GM23338 (cell line): ENCODE results near the gene MCCC1. TPM values are rescaled to one million over a fixed set of nuclear protein-coding genes. Genes with fewer than 3 reads are reported as not detected.
A peak's percentile ranks its signal among the peaks of the same experiment; 100 is the strongest.

ENCODE experiments used
- ATAC-seq: fragments of 200-7000 bp; cut with Tn5 transposase; 3 replicates; pipeline ENCODE4 v1.9.1; 2020
- DNase-seq: peaks from one replicate; pipeline ENCODE4 v3.0.0-alpha.2; 2015; ENCODE audit warnings: low spot score
- H2AFZ ChIP-seq: fragments of 200-600 bp; sonication (generic); 2 replicates; pipeline ENCODE4 v1.8.0; 2016; ENCODE audit warnings: antibody characterized with exemption, mild to moderate bottlenecking, moderate library complexity
- H3F3A ChIP-seq: fragments of 200-600 bp; sonication (generic); replicated peaks from 2 replicates; pipeline ENCODE4 v1.8.0; 2017; ENCODE audit warnings: antibody characterized with exemption, mixed run types, low read depth
- H3K27ac ChIP-seq: fragments of 200-600 bp; sonication (generic); 2 replicates; pipeline ENCODE4 v1.6.1; 2016; ENCODE audit warnings: low read depth
- H3K27me3 ChIP-seq: fragments of 200-600 bp; sonication (generic); 2 replicates; pipeline ENCODE4 v1.8.0; 2016; ENCODE audit warnings: mild to moderate bottlenecking, mixed run types, moderate library complexity; ENCODE audit not compliant: insufficient read depth
- H3K36me3 ChIP-seq: fragments of 200-600 bp; sonication (generic); 2 replicates; pipeline ENCODE4 v1.8.0; 2016; ENCODE audit warnings: mild to moderate bottlenecking; ENCODE audit not compliant: insufficient read depth
- H3K4me1 ChIP-seq: fragments of 200-600 bp; sonication (generic); 2 replicates; pipeline ENCODE4 v1.8.0; 2016; ENCODE audit warnings: mild to moderate bottlenecking, moderate library complexity; ENCODE audit not compliant: insufficient read depth
- H3K4me2 ChIP-seq: fragments of 200-600 bp; sonication (generic); 2 replicates; pipeline ENCODE4 v1.7.1; 2017; ENCODE audit warnings: mixed run types
- H3K4me3 ChIP-seq: fragments of 200-600 bp; sonication (generic); 2 replicates; pipeline ENCODE4 v1.6.1; 2016; ENCODE audit warnings: mixed run types
- H3K79me2 ChIP-seq: fragments of 200-600 bp; sonication (generic); replicated peaks from 2 replicates; pipeline ENCODE4 v1.8.0; 2017; ENCODE audit warnings: mild to moderate bottlenecking; ENCODE audit not compliant: insufficient read depth
- H3K9me2 ChIP-seq: fragments of 200-600 bp; sonication (generic); 2 replicates; pipeline ENCODE4 v1.8.0; 2017; ENCODE audit not compliant: insufficient read depth
- H4K20me1 ChIP-seq: fragments of 200-600 bp; sonication (generic); replicated peaks from 2 replicates; pipeline ENCODE4 v1.8.0; 2017; ENCODE audit warnings: mild to moderate bottlenecking; ENCODE audit not compliant: insufficient read depth
- H3K27ac Mint-ChIP-seq: 2 replicates; pipeline ENCODE4 v1.8.0; 2020; ENCODE audit warnings: inconsistent platforms, mild to moderate bottlenecking, moderate library complexity, mixed read lengths
- H3K27me3 Mint-ChIP-seq: 3 replicates; pipeline ENCODE4 v1.8.0; 2022; ENCODE audit warnings: low read depth, mild to moderate bottlenecking, moderate library complexity, mixed read lengths, inconsistent platforms; ENCODE audit not compliant: insufficient read depth, poor library complexity
- H3K36me3 Mint-ChIP-seq: 3 replicates; pipeline ENCODE4 v1.8.0; 2021; ENCODE audit warnings: low read depth, mild to moderate bottlenecking, inconsistent platforms, moderate library complexity, mixed read lengths
- H3K4me1 Mint-ChIP-seq: 3 replicates; pipeline ENCODE4 v1.8.0; 2020; ENCODE audit warnings: mild to moderate bottlenecking, inconsistent platforms, mixed read lengths
- H3K4me3 Mint-ChIP-seq: 3 replicates; pipeline ENCODE4 v1.8.0; 2021; ENCODE audit warnings: moderate library complexity, mild to moderate bottlenecking, inconsistent platforms, mixed read lengths
- H3K9me3 Mint-ChIP-seq: 3 replicates; pipeline ENCODE4 v1.8.0; 2020; ENCODE audit warnings: moderate library complexity, mild to moderate bottlenecking, inconsistent platforms, mixed read lengths
- CREB1 ChIP-seq: fragments of 250-450 bp; sonication (Bioruptor Pico); IDR thresholded peaks from 2 replicates; pipeline ENCODE4 v1.5.0; 2020; ENCODE audit warnings: low read depth, mild to moderate bottlenecking, moderate library complexity
- CTCF ChIP-seq, 2 experiments: fragments of 200-600 bp in 1 of 2; sonication (generic) in 1 of 2; conservative IDR thresholded peaks; 2 replicates each; pipeline versions ENCODE4 v1.5.1 to v1.6.1; 2016 to 2017; ENCODE audit warnings: antibody characterized with exemption in 2 of 2, low read depth in 2 of 2, mild to moderate bottlenecking in 2 of 2, moderate library complexity in 1 of 2
- ETS1 ChIP-seq: IDR thresholded peaks from 2 replicates; pipeline ENCODE4 v1.6.1; 2016; ENCODE audit warnings: antibody characterized with exemption
- EZH2 ChIP-seq: fragments of 200-600 bp; sonication (generic); IDR thresholded peaks from one replicate; pipeline ENCODE4 v1.8.0; 2017; ENCODE audit warnings: antibody characterized with exemption, mild to moderate bottlenecking, low read depth; ENCODE audit not compliant: unreplicated experiment
- EZH2phosphoT487 ChIP-seq: fragments of 200-600 bp; sonication (generic); IDR thresholded peaks from one replicate; pipeline ENCODE4 v1.8.1; 2018; ENCODE audit warnings: antibody characterized with exemption; ENCODE audit not compliant: unreplicated experiment
- JUNB ChIP-seq: IDR thresholded peaks from one replicate; pipeline ENCODE4 v1.6.1; 2016; ENCODE audit warnings: antibody characterized with exemption; ENCODE audit not compliant: unreplicated experiment
- NANOG ChIP-seq: IDR thresholded peaks from 2 replicates; pipeline ENCODE4 v1.6.1; 2016; ENCODE audit warnings: antibody characterized with exemption, borderline replicate concordance
- POLR2AphosphoS5 ChIP-seq: IDR thresholded peaks from 2 replicates; pipeline ENCODE4 v1.6.1; 2016; ENCODE audit warnings: antibody characterized with exemption, low read depth
- REST ChIP-seq: IDR thresholded peaks from one replicate; pipeline ENCODE4 v1.6.1; 2018; ENCODE audit warnings: antibody characterized with exemption; ENCODE audit not compliant: unreplicated experiment
- STAT1 ChIP-seq: IDR thresholded peaks from one replicate; pipeline ENCODE4 v1.6.1; 2016; ENCODE audit warnings: antibody characterized with exemption; ENCODE audit not compliant: unreplicated experiment
- ZNF114 ChIP-seq: fragments of 250-450 bp; sonication (Bioruptor Pico); IDR thresholded peaks from 2 replicates; pipeline ENCODE4 v1.5.0; 2020; ENCODE audit warnings: mild to moderate bottlenecking, moderate library complexity
- ZNF331 ChIP-seq: fragments of 250-450 bp; sonication (Bioruptor Pico); IDR thresholded peaks from 2 replicates; pipeline ENCODE4 v1.5.0; 2020; ENCODE audit warnings: low read depth, mild to moderate bottlenecking, moderate library complexity
- ZNF462 ChIP-seq: fragments of 250-450 bp; sonication (Bioruptor Pico); IDR thresholded peaks from 2 replicates; pipeline ENCODE4 v1.5.0; 2020; ENCODE audit warnings: mild to moderate bottlenecking, moderate library complexity
- polyA plus RNA-seq: library from polyadenylated mRNA; unstranded; fragments of >200 nt; fragmentation: Nextera tagmentation; extraction: Ambion mirVana; gene quantifications from 2 replicates; pipeline ENCODE4 v1.2.1, GENCODE V29; 2016
- total RNA-seq: library from RNA; depleted of rRNA; stranded (reverse); fragments of >200 nt; shearing (Covaris generic); gene quantifications from 2 replicates; pipeline ENCODE4 v1.2.3, GENCODE V29; 2014

Gene MCCC1
- total and polyA plus RNA-seq, 2 experiments from 2014 or later, result 20.2 to 24.2 TPM

GRCh38 chr3:182979103-182979673 lies 120.1 kb downstream of the MCCC1 start:
- Histone ChIP-seq H3K4me2 (peak overlapping the region; percentile 88), H3K36me3 (no peaks in the 10 kb centered on the region), H3K27me3 (no peaks in the 10 kb centered on the region), H3K79me2 (peaks cover 56% of the 10 kb centered on the region), H3K4me3 (peak overlapping the region; percentile 99), H3F3A (peaks cover 9% of the 10 kb centered on the region), H3K9me2 (no peaks in the 10 kb centered on the region), H2AFZ (peak overlapping the region; percentile 49; the same call in 1 of the 2 replicates), H3K4me1 (peaks cover 39% of the 10 kb centered on the region), H4K20me1 (0 out of 2 replicates have a peak, but pooled peaks cover 4% of the 10 kb centered on the region), H3K27ac (peak overlapping the region; percentile 90)
- H3K4me1 Mint-ChIP-seq, result peaks cover 37% of the 10 kb centered on the region
- no peaks in the 10 kb centered on the region; the same call in 2 of the 3 replicates for H3K36me3 Mint-ChIP-seq
- H3K27me3 Mint-ChIP-seq, result peaks cover 5% of the 10 kb centered on the region
- H3K4me3 Mint-ChIP-seq, result peak overlapping the region; percentile 99
- DNase-seq, result no peak
- H3K27ac Mint-ChIP-seq, result peak overlapping the region; percentile 92
- TF ChIP-seq STAT1 (no peak), REST (no peak), CTCF (conservative IDR thresholded peaks at IDR 0.05; ENCODE audit: low read depth in 2 of 2) (no peak), EZH2 (no peak), POLR2AphosphoS5 (no peak), ZNF331 (CRISPR knock-in tag) (no peak), ZNF462 (CRISPR knock-in tag) (no peak), NANOG (no peak), CREB1 (CRISPR knock-in tag) (no peak), EZH2phosphoT487 (no peak), ETS1 (no peak), JUNB (no peak), ZNF114 (no peak)
- no peaks in the 10 kb centered on the region for H3K9me3 Mint-ChIP-seq
- no peak for ATAC-seq
